D721Med (cell line): Measurements from ENCODE around the gene FBXO9.
"Not testable (repeated sequence)": the region's sequence is repeated elsewhere in the genome, so short reads cannot be mapped to it uniquely, and the experiment has no call there.

Experiments used
- DNase-seq: peaks from one replicate; pipeline ENCODE4 v3.0.0; 2011; ENCODE audit warnings: low spot score; ENCODE audit not compliant: insufficient read length
- FAIRE-seq: peaks from 2 replicates; lab custom pipeline; 2011; peaks lifted over from hg19 to GRCh38; lab: Jason Lieb, UNC
- TF ChIP-seq, protein P1 (sequence below): IDR thresholded peaks from 2 replicates; pipeline ENCODE4 v1.5.1; 2012; ENCODE audit warnings: mild to moderate bottlenecking, control low read depth; ENCODE audit not compliant: insufficient read depth; ENCODE audit errors: missing control alignments

FBXO9 gene

GRCh38 chr6:53045891-53046673 is 19.1 kb upstream of the FBXO9 start:
- no peak for DNase-seq
- FAIRE-seq = no peak
- TF ChIP-seq, protein P1, sequence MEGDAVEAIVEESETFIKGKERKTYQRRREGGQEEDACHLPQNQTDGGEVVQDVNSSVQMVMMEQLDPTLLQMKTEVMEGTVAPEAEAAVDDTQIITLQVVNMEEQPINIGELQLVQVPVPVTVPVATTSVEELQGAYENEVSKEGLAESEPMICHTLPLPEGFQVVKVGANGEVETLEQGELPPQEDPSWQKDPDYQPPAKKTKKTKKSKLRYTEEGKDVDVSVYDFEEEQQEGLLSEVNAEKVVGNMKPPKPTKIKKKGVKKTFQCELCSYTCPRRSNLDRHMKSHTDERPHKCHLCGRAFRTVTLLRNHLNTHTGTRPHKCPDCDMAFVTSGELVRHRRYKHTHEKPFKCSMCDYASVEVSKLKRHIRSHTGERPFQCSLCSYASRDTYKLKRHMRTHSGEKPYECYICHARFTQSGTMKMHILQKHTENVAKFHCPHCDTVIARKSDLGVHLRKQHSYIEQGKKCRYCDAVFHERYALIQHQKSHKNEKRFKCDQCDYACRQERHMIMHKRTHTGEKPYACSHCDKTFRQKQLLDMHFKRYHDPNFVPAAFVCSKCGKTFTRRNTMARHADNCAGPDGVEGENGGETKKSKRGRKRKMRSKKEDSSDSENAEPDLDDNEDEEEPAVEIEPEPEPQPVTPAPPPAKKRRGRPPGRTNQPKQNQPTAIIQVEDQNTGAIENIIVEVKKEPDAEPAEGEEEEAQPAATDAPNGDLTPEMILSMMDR = no peak

DNA sequence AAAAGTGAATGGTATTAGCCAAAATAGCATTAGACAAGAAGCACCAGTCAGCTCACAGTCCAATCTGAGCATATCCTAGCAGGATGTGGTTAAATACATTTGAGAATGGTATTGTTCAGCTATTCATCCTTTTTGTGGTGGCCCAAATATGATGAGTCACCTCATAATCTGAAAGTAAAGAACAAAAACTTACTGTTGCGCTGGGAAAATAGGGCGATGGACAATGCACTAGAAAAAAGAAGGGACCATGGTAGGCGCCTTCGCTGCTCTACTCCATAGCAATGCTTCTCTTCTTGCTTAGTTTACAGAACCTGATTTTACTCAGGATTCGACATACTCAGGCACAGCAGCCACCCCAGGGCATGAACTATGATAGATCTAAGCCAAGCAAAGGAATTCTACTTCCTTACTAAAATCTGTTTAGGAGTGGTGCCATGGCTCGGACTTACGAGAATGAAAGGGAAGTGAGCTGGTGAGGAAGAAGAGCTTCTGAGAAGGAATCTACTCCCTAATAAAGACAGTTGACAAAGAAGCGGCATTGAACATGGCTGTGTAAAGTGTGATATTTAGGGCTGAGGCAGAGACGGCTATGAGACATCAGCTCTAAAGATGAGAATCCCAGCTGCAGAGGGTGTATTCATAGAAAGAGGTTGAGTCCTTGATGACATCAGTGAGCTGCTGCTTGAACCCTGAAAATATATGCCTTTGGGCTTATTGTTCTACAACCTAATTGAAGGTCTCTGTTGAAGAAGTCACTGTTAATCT is 16.6 kb upstream of the FBXO9 start:
- FAIRE-seq (no peak), DNase-seq (no peak)
- TF ChIP-seq, protein P1 = no peak

GRCh38 chr6:53049415-53049814 is 15.8 kb upstream of the FBXO9 start:
- no peak for FAIRE-seq
- no peak for DNase-seq
- TF ChIP-seq, protein P1 = no peak

GRCh38 chr6:53052152-53052551 is 13.1 kb upstream of the FBXO9 start:
- FAIRE-seq, DNase-seq: not testable (repeated sequence)

- TF ChIP-seq, protein P1 = no peak
- FAIRE-seq = no peak
- DNase-seq = no peak
These were observed 10.7 kb upstream of the FBXO9 start for GRCh38 chr6:53054532-53054931.

- FAIRE-seq (no peak), DNase-seq (no peak)
- TF ChIP-seq, protein P1 = no peak
These were observed 9.3 kb upstream of the FBXO9 start for GRCh38 chr6:53055873-53056272.

- no peak for FAIRE-seq
- TF ChIP-seq, protein P1 = no peak
- DNase-seq = no peak
These were observed 8.9 kb upstream of the FBXO9 start for GRCh38 chr6:53056273-53056672.
